HL-60 (cell line): ENCODE results near the gene ADAM33.

Source experiments
- DNase-seq, 2 experiments: peaks; one replicate each; pipeline ENCODE4 v3.0.0-alpha.2; 2010 to 2020; ENCODE audit warnings: low read depth in 1 of 2, low spot score in 1 of 2
- H3K27ac ChIP-seq: fragments of 250-450 bp; sonication (Bioruptor Pico); replicated peaks from 2 replicates; pipeline ENCODE4 v1.5.1; 2020; ENCODE audit warnings: mild to moderate bottlenecking, moderate library complexity
- H3K27me3 ChIP-seq: fragments of 250-450 bp; sonication (Bioruptor Pico); 2 replicates; pipeline ENCODE4 v1.5.1; 2021; ENCODE audit warnings: mild to moderate bottlenecking, moderate library complexity; ENCODE audit not compliant: insufficient read depth, poor library complexity, severe bottlenecking
- H3K4me3 ChIP-seq: replicated peaks from 2 replicates; pipeline ENCODE4 v1.5.1; 2011; ENCODE audit warnings: mild to moderate bottlenecking, control low read depth, low read length; ENCODE audit not compliant: insufficient read depth
- GABPA ChIP-seq: IDR thresholded peaks from 2 replicates; pipeline ENCODE4 v1.6.1; 2012; ENCODE audit warnings: low read depth
- POLR2AphosphoS5 ChIP-seq: IDR thresholded peaks from 2 replicates; pipeline ENCODE4 v1.6.1; 2012; ENCODE audit warnings: low read depth
- SPI1 ChIP-seq: IDR thresholded peaks from 2 replicates; pipeline ENCODE4 v1.6.1; 2012; ENCODE audit warnings: low read depth, mild to moderate bottlenecking, borderline replicate concordance
- TF ChIP-seq, protein P1 (sequence below): IDR thresholded peaks from 2 replicates; pipeline ENCODE4 v1.6.1; 2012; ENCODE audit warnings: low read depth; ENCODE audit not compliant: insufficient replicate concordance
- TF ChIP-seq, protein P2 (sequence below): IDR thresholded peaks from one replicate; pipeline ENCODE4 v1.5.1; 2011; ENCODE audit warnings: low read length, control low read depth, inconsistent platforms; ENCODE audit not compliant: insufficient read depth

ADAM33 gene

DNA sequence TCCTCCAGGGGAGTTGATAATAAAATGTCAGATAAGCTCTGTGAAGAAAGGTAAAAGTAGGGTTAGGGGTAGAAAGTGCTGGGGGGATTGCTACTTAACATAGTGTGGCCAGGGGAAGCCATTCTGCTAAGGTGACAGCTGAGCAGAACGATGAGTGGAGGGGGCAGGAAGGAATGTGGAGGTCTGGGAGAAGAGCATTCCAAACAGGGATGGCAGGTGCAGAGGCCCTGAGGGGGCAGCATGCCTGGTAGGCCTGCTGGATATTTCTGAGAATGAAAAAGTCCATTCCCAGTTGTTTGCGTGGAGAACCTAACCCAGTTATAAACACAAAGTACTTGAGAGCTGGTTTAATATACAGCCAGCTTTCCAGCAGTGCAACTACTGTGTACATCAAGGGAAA is 27.9 kb downstream of the ADAM33 start:
- no peak for DNase-seq
- TF ChIP-seq GABPA (no peak), POLR2AphosphoS5 (no peak), SPI1 (no peak)
- TF ChIP-seq, protein P1, sequence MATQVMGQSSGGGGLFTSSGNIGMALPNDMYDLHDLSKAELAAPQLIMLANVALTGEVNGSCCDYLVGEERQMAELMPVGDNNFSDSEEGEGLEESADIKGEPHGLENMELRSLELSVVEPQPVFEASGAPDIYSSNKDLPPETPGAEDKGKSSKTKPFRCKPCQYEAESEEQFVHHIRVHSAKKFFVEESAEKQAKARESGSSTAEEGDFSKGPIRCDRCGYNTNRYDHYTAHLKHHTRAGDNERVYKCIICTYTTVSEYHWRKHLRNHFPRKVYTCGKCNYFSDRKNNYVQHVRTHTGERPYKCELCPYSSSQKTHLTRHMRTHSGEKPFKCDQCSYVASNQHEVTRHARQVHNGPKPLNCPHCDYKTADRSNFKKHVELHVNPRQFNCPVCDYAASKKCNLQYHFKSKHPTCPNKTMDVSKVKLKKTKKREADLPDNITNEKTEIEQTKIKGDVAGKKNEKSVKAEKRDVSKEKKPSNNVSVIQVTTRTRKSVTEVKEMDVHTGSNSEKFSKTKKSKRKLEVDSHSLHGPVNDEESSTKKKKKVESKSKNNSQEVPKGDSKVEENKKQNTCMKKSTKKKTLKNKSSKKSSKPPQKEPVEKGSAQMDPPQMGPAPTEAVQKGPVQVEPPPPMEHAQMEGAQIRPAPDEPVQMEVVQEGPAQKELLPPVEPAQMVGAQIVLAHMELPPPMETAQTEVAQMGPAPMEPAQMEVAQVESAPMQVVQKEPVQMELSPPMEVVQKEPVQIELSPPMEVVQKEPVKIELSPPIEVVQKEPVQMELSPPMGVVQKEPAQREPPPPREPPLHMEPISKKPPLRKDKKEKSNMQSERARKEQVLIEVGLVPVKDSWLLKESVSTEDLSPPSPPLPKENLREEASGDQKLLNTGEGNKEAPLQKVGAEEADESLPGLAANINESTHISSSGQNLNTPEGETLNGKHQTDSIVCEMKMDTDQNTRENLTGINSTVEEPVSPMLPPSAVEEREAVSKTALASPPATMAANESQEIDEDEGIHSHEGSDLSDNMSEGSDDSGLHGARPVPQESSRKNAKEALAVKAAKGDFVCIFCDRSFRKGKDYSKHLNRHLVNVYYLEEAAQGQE = no peak
- TF ChIP-seq, protein P2, sequence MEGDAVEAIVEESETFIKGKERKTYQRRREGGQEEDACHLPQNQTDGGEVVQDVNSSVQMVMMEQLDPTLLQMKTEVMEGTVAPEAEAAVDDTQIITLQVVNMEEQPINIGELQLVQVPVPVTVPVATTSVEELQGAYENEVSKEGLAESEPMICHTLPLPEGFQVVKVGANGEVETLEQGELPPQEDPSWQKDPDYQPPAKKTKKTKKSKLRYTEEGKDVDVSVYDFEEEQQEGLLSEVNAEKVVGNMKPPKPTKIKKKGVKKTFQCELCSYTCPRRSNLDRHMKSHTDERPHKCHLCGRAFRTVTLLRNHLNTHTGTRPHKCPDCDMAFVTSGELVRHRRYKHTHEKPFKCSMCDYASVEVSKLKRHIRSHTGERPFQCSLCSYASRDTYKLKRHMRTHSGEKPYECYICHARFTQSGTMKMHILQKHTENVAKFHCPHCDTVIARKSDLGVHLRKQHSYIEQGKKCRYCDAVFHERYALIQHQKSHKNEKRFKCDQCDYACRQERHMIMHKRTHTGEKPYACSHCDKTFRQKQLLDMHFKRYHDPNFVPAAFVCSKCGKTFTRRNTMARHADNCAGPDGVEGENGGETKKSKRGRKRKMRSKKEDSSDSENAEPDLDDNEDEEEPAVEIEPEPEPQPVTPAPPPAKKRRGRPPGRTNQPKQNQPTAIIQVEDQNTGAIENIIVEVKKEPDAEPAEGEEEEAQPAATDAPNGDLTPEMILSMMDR = no peak
- H3K4me3 ChIP-seq = no peak overlapping the region
- H3K27me3 ChIP-seq = no peaks in the 10 kb centered on the region
- peak overlapping the region; percentile 59 for H3K27ac ChIP-seq

DNA sequence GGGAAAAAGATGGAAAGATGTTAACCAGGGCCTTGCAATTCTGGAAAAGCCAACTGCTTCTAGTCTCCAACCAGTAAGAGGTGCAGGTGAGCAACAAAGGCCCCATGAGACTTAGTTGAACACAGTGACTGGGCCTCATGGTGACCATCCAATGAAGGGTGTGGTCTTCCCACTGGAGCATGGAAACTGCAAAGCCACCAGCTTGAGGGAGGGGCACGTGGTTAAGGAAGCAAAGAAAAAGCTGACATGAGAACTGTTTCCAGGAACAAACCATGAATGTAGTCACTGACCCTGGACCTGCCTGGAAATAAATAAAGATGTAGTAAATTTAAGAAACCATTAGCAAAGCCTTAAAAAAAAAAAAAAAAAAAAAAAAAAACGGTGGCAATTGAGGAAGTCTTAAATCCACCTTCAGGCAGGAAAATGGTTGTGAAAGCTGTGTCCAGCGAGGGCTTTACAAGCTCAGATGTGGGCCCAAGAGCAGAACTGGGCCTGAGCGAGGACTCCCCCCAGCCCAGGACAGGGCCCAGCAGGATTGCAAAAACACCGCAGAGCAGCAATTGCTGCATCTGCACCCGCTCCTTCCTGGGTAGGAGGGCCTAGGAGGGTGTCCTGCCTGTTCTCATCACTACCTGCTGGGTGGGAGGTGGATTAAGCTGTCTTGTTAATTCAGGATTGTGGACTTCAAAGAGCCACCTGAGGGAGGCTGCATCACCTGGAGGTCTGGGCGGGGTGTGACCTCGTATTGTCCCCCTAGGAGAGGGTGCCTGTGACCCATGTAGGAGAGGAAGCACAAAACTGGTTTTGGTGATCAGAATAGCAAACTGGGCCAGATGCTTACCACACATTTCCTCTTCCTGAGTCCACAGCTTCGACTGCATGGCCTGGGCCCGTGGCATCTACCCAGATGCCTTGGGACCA is 28.9 kb downstream of the ADAM33 start:
- peak overlapping the region; percentile 59 for H3K27ac ChIP-seq
- DNase-seq = peak; percentile 50 to 80
- no peaks in the 10 kb centered on the region for H3K27me3 ChIP-seq

DNA sequence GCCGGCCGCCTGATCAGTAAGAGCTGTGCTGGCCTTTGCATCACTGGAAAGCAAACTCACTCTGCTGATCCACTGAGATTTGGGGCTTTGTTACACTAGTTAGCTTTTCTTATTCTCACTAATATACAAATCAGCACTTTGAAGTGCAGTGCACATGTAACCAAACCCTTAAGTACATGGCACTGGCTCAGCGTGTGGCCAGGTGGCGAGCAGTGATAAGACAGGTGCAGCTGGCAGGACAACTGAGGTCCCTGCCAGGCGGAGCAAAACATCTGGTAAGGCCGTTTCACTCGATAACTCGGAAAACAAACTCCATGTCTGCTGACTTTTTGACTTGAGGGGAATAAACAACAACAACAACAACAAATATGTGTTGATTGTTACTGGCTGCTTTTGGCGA is 29.6 kb downstream of the ADAM33 start:
- H3K4me3 ChIP-seq = no peak overlapping the region
- H3K27ac ChIP-seq = peak overlapping the region; percentile 25
- TF ChIP-seq SPI1 (no peak), GABPA (no peak), POLR2AphosphoS5 (no peak)
- TF ChIP-seq, protein P1 = no peak
- TF ChIP-seq, protein P2 = no peak
- H3K27me3 ChIP-seq = no peaks in the 10 kb centered on the region
- no peak for DNase-seq

More for the DNA sequence above, 28.9 kb downstream of the ADAM33 start:
- TF ChIP-seq POLR2AphosphoS5 = no peak
- TF ChIP-seq, protein P1 = no peak
- TF ChIP-seq SPI1 = peak; percentile 90
- no peak for TF ChIP-seq GABPA
- TF ChIP-seq, protein P2 = no peak
- H3K4me3 ChIP-seq = no peak overlapping the region
